Ovary (tissue), 9 donors: Measurements from ENCODE around the gene LRRTM3. TPM values are rescaled to one million over a fixed set of nuclear protein-coding genes. Genes with fewer than 3 reads are reported as not detected.

Source experiments
- DNase-seq, 5 donors: peaks; one replicate each; pipeline ENCODE4 v3.0.0-alpha.2; 2019 to 2020
- H3K27ac ChIP-seq, 2 donors: fragments of 200-600 bp; one replicate each; pipeline versions ENCODE4 v1.5.1 to v1.8.0; 2019 to 2022
- H3K27me3 ChIP-seq: fragments of 200-600 bp; one replicate; pipeline ENCODE4 v1.8.0; 2022
- H3K36me3 ChIP-seq: fragments of 200-600 bp; sonication (generic); one replicate; pipeline ENCODE4 v1.5.1; 2019
- H3K4me1 ChIP-seq: one replicate; pipeline ENCODE4 v1.8.1; 2013; ENCODE audit warnings: mild to moderate bottlenecking, moderate library complexity; ENCODE audit not compliant: insufficient read depth
- H3K4me3 ChIP-seq: fragments of 200-600 bp; sonication (generic); one replicate; pipeline ENCODE4 v1.5.1; 2017
- H3K9me3 ChIP-seq, 2 donors: fragments of 200-600 bp in 1 of 2; sonication (generic) in 1 of 2; one replicate each; pipeline versions ENCODE4 v1.5.1 to v1.8.1; 2013 to 2019; ENCODE audit warnings: mild to moderate bottlenecking in 1 of 2, moderate library complexity in 1 of 2
- CTCF ChIP-seq, 3 donors: fragments of 450-650 bp in 2 of 3; fragments of 200-600 bp in 1 of 3; IDR thresholded peaks; one replicate each; pipeline versions ENCODE4 v1.5.1 to v1.8.0; 2016 to 2022; ENCODE audit warnings: antibody characterized with exemption in 3 of 3, mild to moderate bottlenecking in 1 of 3
- EP300 ChIP-seq: sonication (generic); formaldehyde crosslinking; IDR thresholded peaks from one replicate; pipeline ENCODE4 v1.6.1; 2017; ENCODE audit warnings: antibody characterized with exemption
- POLR2A ChIP-seq: fragments of 450-650 bp; IDR thresholded peaks from one replicate; pipeline ENCODE4 v1.6.1; 2017; ENCODE audit warnings: antibody characterized with exemption, mild to moderate bottlenecking, moderate library complexity
- whole genome bisulfite sequencing, 3 donors: extraction: QIAGEN DNeasy Blood & Tissue Kit in 1 of 3; methylation state at CpG; one replicate each; pipeline versions ENCODE4 v1.1.5 to v1.1.7; 2013 to 2017; 5-methylcytosine and 5-hydroxymethylcytosine counted together
- intact Hi-C, 4 donors: fragments of 100-400 bp; cut with DNase I; formaldehyde crosslinking; loops; one replicate each; pipeline versions ENCODE4 v1.11.0 to v1.15.1; 2022 to 2023
- polyA plus RNA-seq, 2 donors: library from polyadenylated mRNA; stranded (reverse); fragments of 200-250 nt in 1 of 2; fragments of 350-450 nt in 1 of 2; fragmentation: Illumina TruSeq in 1 of 2; extraction: RNeasy Lipid Tissue Mini Kit (QIAGEN cat#74804) in 1 of 2; gene quantifications; one replicate each; pipeline ENCODE4 v1.2.3, GENCODE V29; 2013 to 2014
- total RNA-seq, 7 donors: library from RNA; depleted of rRNA in 2 of 7; stranded (reverse); fragments of >200 nt in 2 of 7; fragmentation: NEBNext Ultra II Directional in 3 of 7; extraction: Animal tissue kit (Norgen Biotek cat#: 25700) in 3 of 7; gene quantifications; one replicate each; pipeline versions ENCODE4 v1.1.0 to v1.2.4, GENCODE V29; 2016 to 2023
- donor health status: DM: no; HTN: no; CAD: no; lungs with moderate emphysema.
- donor health status: DM: no; HTN: no; CAD: no.
- donor health status: Bipolar disorder and iron deficiency.
- donor health status: DM: yes; HTN: yes; CAD: no.
- donor health status: DM: no; HTN: no; CAD: no.
- donor health status: DM: yes; HTN: yes; CAD: no.

Gene LRRTM3
- total and polyA plus RNA-seq, 9 donors, result 0.33 to 5.9 (median 1.4) TPM

- TF ChIP-seq POLR2A, result no peak
- no peak for TF ChIP-seq CTCF (IDR thresholded peaks at IDR 0.05)
- TF ChIP-seq EP300, result no peak
- intact Hi-C loops, result no loop called here
- Histone ChIP-seq H3K27ac (no peak overlapping the region), H3K27me3 (no peaks in the 10 kb centered on the region), H3K9me3 (no peaks in the 10 kb centered on the region), H3K4me1 (peaks cover 2% of the 10 kb centered on the region), H3K36me3 (no peaks in the 10 kb centered on the region), H3K4me3 (no peak overlapping the region)
- DNase-seq, result no peak
- 93 to 99% (median 97%) methylated on average over 1 of the region's 1 CpG for WGBS, 3 donors
Observed at GRCh38 chr10:67144530-67144929, 218.7 kb downstream of the LRRTM3 start.
